NCI-H82 treated with DMSO at 0.1 percent for 48 hours (cell line): ENCODE results near the gene MACROD1.

ENCODE experiments used
- DNase-seq: peaks from one replicate; lab custom pipeline; 2025; ENCODE audit not compliant: unreplicated experiment; lab: John Stamatoyannopoulos, UW

Gene MACROD1

DNA sequence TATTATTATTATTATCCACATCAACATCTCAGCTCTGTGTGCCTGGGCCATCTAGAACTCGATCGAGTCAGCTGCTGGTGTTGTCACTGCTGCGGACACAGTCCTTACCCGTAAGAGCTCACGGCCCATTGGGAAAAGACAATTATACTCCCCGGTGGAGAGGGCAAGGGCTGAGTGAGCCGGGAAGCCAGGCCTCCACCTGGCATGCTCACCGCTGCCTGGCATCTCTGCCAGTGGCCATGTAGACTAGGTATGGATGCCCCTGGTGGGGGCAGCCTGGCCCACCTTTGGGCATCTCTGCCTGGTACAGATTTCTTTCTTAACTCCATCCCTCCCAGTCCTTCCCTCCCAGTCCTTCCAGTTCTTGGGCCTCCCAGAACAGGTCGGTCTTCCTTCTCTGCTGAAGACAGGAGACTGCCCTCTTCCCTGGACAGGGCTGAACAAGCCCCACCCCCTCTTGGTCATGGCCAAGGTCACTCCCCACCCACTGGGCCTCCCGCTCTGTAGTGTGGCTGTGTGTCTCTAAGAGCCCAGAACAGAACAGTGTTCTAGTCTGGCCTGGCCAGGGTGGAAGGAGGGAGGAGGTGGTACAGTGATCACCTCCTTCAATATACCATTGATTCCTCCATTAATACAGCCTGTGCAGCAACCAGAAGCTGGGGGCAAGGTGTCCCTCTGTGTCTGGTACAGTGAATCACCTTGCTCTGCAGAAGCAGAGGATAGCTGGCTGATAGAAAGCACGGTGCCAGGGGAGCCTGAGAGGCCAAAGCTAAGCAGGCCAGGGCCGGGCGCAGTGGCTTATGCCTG, 72.5 kb downstream of the MACROD1 start:
- no peak for DNase-seq

DNA sequence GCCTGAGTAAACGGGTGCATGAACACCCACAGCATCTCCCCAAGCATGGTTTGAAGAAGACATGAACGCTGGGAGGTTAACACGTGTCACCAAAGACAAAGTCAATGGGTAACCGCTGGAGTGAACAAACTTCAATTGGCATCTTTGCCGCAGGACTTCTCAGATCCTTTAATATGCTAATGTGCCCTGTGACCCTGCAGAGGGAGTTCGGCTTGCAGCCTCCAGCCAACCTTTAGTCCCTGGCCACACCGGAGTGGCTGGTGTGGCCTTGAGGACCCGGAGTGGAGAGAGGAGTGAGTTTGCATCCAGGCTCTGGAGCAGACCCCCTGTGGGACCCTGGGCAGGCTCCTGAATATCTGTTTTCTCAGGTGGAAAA, 73.2 kb downstream of the MACROD1 start:
- DNase-seq: no peak

DNA sequence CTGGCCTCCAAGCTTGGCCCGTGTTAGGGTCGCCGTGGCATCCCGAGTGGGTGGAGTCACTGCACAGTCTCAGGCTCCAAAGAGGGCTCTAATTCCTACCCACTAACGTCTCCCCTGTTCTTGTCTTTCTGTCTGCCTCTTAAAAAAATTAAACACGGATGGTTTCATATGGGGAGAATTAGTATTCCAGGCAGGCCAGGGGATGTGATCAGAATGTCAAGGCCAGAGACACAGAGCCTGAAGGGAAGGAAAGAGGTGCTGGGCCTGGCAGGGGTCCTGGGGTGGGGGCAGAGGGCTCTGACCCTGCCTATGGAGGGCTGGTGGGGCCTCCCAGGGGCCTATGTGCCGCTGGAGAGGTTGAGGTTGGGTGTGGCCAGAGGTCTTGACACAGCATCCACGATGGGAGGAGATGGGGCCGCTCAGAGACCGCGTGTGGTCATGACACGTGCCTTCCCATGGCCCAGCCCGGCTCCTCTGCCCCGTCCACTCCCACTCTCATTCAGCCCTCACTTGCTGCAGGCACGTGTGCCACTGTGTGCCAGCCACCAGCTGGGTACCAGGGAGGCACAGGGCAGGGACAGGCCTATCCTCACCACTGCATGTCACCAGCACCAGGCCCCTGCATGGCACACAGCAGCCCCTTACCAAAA, 73.7 kb downstream of the MACROD1 start:
- DNase-seq: no peak

DNA sequence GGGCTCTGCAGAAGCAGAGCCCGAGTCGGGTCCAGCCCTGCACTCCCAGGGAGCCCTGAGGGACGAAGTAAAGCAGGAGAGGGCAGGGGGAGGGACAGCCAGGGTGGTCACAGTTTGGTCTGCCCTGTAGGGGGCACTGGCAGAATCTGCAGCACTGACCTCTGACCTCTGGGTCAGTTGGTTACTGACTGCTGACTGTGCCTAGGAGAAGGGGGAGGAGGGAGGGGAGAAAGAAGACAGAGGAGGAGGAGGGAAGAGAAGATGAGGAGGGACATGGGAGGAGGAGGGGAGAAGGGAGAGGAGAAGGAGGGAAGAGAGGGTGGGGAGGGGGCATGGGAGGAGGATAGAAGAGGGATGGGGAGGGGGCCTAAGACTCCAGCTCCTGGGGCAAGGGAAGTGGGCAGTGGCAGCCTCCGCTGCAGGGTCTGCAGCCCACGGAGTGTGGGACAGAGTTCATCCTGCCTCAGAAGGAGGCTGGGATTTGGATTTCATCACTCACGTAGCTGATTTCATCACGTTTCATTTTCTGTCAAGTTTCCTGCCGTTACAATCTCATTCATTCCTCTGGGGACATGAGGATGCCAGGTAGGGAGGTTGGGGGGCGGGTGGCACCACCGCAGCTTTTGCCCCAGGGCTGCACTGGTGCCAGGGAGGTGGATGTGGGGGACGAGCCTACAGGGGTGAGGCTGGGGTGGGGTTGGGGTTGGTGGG, 75.0 kb downstream of the MACROD1 start:
- no peak for DNase-seq

DNA sequence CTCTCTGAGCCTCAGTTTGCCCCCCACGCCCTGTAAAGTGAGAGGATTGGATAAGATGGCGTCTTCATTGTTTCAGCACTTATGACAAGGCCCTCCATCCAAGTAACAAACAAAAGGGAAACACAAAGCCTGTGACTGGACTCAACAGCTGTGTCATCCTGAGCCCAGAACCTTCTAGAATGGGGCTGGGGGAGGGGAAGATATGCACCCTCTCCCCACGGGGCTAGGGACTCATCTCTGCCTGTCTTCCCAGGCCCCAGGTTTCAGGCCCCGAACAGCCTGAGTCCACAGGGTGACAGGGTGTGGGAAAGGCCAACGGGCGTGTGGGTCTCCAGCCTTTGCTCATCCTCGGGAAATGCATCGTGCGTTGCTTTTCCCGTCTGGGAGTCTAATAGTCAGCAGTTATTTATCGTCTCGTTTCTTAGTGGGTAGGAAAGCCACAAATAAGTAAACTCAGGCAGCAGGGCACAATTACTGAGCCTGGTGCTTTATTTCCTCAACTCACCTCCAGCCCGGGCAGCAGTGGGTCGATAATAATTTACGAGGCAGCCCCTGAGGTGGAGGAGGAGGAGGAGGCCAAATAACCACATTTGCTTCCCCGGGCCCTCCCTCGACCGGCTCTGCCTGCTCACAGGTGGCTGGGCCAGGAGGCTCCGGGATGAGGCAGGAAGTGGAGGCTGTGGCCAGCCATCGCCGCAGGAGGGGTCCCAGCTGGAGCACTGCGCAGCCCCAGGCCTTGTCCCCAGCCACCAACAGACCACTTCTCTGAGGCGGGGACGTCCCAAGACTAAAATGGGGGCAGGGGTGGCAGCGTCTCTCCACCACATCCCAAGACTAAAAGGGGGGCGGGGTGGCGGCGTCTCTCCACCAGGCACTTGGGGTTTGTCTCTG, 75.8 kb downstream of the MACROD1 start:
- no peak for DNase-seq

DNA sequence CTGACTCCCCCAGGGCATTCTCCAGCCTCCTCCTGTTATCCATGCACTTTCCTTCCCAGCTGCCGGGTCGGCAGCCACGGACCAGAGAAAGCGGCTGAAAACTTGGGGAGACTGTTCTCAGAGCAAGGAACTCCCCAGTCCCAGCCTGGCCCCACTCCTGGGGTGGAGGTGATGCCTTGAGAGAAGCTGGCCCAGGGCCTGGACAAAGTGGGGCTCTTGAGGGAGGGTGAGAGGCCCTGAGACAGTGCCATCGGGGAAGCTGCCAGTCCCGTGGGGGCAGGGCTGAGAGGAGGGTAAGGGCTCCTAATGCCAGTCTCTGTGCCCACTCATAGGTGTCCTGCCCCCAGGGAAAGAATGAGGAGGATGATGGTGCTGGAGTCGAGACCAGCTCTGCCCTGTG, 76.4 kb downstream of the MACROD1 start:
- no peak for DNase-seq

DNA sequence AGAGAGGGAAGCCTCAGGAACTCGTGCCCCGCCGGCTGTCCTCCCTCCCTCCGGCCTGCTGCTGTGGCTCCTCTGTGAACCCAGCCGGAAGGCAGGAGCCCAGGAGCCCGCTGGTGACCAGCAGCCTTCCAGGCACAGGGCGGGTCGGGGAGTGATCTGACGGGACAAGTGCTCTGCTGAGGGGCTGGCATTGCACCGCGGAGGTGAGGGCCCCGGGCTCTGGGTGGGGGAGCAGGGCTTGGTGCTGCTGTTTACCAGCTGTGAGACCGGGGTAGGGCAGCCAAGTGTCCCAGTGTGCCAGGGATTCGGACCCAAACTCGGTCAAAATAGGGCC, 76.9 kb downstream of the MACROD1 start:
- DNase-seq: no peak

DNA sequence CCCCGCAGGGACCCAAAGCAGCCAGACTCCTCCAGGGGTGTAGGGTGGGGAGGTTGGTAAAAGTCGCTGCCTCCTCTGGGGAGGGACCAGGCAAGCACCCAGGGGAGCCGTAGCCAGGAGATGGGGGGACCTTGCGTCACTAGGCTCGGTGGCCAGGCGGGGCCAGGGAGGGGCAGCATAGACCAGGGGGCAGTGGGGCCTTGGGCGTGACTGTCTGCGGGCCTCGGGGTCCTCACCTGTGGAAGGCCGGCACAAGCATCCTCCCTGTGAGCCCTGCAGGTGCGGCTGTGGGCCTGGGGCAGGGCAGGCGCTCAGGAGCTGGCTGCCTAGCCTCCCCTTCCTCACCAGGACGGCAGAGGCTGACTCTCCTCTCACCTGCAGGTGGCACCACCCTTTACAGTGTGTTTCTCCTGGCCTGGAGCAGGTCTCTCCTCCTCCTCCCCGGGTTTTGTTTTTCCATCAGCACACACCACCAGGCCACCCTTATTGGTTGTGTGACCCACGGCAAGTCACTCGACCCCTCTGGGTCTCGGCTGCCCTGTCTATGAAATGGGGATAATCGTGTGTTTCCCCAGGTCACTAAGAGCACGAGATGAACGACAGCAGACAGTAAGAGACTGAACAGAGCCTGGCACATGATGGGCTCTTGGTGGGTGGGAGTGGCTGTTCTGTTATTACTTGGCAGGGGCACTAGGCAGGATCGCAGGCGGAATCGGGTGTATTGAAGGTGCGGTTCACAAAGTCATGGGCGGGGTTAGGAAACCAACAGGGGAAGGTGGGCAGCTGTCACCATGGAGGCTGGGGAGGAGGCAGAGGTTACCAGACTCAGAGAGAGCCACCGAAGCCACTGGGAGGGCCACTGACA, 77.5 kb downstream of the MACROD1 start:
- no peak for DNase-seq

DNA sequence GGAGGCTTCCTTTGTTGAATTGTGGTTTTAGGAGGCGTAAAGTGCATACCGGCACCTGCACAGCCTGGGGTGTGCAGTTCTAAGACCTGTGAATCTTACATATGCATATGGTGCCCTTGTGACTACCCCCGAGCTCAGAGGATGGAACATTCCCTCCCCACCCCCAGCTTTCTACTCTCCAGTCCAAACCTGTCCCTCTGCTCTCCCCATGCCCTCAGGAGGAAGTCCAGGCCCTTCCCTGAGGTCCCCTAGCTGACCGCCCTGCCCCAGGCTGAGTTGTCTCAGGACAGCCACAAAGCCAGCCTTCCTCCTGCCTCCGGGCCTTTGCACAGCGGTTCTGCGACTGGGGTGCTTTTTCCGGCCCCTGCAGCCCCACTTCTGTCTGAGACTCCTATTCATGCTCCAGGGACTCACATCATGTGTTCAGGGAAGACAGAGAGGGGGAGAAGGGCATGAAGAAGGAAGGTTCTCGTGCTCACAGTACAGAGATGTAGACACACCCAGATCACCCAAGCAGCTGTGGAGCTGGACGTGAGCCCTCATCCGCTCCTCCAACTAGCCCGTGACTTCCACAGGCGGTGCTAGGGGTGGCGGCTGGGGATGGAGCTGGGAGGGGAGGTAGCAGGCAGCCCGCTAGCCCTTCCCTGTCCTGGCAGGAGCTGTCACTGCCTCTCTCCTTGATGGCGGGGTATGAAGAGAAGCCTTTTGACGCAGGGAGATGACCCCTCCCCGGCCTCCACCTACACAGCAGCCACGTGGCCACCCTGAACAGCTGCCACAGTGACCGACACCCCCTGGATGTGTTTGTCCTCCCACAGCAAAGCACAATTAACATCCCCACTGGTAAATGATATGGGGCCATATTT, 79.4 kb downstream of the MACROD1 start:
- DNase-seq: no peak

DNA sequence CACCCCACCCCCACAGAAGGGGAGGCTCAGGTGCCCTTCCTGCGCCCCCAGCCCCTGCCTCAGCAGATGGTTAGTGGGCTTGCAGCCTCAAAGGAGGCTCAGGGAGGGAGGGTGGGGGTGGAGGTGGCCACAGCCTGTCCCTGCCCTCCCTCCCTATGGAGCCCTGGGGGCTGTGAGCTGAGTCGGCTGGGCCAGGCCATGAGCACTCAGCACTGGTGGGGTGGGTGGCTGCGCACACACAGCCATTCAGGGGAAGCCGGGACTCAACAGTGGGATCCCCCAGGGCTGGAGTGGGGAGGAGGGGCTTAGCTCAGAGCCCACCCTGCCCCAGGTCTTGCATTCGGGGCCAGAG, 80.0 kb downstream of the MACROD1 start:
- DNase-seq: no peak

DNA sequence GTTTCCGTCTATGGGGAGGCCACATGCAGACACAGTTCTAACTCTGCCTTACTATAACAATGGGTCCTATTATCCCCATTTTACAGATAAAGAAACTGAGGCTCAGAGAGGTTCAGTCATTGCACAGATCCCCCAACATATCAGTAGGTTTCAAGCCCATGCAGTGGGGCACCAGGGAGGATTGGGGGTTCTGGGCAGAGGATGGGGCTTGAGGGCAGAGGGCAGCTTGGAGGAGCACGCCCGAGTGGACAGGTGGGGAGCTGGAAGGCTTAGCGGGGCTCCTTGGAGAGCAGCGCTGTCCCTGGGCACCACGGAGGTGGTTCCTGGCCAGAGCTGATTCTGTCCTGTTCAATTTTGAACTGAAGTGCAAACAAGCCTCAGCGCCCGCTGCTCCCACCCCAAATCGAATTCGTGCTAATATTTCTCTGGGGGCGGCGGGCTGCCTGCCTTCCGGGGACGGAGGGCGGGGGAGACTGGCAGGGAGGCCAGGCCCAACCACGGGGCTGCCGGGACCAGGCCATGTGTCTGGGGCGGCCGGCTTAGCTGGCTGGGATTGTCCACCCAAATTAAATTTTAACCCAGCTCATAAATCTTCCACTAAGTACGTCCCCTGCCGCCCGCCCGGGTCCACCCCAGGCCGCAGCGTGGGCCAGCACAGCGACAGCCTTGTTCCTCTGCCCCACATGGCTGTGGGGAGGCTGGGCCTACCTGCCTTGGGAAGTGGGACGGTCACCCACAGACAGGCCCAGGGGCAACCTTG, 80.8 kb downstream of the MACROD1 start:
- DNase-seq: no peak

DNA sequence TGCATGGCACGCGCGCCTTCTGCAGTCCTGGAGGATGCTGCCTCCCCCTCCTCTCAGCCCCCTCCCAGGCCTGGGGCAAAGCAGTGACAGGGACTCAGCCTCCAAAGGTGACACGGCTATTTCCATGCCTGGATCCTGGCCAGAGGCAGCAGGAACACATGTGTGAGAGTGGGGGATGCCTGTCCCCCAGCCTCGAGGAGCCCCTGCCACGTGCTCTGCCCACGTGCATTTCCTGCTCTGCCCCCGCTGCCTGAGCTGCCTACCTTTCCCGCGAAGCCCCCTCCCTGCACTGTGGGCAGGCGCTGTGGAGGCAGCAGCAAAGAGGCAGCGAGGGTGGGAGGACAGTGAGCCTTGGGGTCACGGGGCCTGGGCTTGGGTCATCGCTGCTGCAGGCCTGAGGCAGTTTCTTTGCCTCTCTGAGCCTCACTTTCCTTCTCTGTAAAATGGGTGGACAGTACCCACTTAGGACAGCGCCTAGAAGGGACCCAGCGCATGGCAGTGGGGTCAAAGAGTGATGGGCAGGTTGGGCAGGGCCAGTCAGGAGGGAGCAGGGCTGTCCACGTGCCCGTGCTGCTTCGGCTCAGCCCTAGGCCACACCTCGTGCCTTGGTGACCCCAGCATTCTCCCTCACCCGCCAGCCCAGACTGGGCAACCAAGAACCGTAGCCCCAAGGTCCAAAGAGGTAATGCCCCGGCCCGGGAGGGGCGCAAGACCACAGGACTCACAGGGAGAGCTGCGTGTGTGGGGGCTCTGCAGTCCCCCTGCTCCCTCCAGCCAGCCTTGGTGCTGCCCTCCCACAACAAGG, 81.6 kb downstream of the MACROD1 start:
- DNase-seq: no peak

DNA sequence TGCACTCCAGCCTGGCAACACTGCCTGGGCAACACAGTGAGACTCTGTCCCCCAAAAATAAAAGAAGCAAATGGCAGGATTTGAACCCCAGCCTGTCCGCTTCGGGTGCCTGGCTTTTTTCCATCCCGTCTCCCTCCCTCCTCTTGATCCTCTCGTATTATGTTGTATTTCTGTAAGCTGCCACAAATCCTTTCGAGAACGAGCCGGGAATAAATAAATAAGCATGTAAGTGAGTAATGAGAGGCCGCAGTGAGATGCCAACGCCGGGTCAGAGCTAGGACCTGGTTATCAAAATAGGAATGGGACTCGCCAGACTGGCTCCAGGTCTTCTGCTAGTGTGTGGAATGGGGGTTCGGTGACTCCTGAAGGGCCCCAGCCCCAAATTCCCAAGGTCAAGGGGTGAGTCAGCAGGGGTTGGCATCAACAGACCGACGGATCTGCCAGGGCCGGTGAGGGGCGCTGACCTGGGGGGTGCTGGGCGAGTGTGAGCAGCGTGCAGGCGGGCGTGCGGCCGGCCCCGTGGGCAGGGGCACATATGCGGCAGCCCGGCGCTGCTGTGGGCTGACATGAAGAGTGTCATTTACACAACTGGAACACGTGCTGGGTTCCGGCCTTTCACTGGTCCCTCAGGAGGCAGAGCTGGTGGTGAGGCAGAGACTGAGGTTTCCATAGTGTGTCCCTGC, 82.4 kb downstream of the MACROD1 start:
- DNase-seq: no peak

DNA sequence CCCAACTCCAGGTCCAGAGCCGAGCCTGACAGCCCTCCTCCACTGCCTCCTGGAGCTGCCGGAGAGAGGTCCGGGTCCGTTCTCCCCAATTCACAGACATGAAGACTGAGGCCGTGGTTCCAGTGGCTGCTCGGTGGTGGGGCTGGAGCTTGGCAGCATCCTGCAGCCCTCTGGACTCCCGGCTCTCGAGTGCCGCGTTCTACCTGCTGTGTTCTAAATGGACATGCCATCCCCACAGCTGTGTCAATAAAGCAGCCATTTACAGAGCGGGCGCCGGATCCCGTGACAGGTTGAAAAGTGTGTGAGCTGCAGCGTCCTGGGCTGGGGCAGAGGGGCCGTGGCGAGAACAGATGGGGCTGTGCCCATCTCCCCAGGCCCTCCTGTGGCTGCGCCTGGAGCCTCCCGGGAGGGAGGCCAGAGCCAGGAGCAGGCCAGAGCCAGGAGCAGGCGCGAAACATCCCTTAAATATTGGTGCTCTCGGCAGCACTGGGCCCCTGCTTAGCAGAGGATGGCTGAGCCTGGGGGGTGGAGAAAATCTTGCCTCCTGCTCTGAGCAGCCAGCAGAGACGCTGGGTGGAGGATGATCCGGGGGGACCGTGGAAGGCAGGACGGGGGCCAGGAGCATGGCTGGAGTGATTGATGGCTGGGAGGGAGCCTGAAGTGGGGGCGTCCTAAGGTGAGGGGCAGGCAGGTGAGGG, 84.0 kb downstream of the MACROD1 start:
- no peak for DNase-seq

DNA sequence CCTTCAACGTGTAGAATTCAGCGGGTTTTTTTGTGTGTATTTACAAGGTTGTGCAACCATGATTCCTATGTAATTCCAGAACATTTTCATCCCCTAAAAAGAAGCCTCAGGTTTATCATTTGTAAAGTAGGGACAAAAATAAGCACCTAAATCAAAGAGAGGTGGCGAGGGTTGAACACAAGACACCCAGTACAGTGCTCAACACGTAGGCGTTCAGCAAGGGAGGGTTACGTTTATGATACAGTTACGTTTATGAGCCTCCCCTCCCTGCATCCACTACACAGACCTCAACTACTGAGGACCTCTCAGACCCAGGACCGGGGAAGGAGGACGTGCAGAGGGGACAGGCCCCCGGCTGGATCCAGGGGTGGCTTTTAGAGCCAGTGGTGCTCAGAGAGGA, 85.5 kb downstream of the MACROD1 start:
- no peak for DNase-seq

DNA sequence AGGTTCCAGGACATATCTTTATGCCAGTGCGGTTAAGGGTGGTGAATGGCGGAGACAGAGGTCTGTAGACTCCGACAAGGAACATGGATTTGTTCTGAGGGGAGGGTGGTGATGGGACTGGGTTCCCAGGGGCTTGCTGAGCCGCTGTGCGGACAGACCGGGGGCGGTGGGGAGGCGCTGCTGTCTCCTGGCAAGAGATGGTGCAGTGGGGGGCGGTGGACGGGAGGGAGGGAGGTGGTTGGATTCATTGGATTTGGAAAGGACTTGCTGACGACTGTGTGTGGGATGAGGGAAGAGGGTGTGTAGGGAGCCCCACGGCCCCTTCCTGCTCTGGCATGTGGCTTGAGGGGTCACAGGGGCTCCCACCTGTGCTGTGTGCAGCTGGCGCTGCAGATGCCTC, 87.0 kb downstream of the MACROD1 start:
- no peak for DNase-seq

DNA sequence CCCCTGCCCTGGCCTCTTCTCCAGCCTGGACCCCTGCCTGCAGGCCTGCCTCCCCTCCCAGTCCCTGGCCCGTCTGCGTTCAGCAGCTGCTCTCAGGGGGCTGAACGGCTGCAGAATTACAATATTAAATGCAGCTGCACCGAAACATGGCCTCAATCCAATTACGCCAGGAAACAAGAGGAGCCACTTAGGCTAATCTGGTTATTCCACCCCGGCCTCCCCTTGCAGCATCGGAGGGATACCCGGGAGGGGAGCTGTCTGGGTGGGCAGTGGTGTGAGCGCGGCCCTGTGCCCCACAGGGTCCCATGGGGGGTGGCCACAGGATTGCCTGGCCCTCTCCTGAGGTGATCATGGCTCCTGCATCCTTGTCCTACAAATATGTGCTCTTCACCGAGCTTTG, 87.6 kb downstream of the MACROD1 start:
- peak; percentile 82 for DNase-seq
